Measurements from ENCODE around the gene ARSB.

DNA sequence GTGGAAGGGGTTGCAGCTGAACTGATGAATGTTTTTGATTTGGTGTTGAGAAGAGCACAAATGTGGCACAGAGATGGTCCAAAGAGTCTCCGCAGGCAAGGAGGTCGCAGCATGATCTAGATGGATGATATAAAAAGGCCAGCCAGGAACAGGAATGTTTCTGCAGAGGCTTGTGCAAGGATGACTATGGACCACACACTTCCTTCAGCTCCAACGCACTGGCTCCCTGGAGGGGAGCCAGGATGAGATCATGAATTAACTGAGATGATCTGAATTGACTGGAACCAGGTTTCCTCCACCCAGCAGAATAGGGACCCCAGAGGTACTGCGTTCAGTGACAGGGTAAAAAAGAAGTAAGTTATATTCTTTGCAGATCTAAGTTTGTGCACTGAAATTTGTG lies 89.0 kb downstream of the ARSB start:
- TF ChIP-seq, protein P1, sequence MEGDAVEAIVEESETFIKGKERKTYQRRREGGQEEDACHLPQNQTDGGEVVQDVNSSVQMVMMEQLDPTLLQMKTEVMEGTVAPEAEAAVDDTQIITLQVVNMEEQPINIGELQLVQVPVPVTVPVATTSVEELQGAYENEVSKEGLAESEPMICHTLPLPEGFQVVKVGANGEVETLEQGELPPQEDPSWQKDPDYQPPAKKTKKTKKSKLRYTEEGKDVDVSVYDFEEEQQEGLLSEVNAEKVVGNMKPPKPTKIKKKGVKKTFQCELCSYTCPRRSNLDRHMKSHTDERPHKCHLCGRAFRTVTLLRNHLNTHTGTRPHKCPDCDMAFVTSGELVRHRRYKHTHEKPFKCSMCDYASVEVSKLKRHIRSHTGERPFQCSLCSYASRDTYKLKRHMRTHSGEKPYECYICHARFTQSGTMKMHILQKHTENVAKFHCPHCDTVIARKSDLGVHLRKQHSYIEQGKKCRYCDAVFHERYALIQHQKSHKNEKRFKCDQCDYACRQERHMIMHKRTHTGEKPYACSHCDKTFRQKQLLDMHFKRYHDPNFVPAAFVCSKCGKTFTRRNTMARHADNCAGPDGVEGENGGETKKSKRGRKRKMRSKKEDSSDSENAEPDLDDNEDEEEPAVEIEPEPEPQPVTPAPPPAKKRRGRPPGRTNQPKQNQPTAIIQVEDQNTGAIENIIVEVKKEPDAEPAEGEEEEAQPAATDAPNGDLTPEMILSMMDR (IDR thresholded peaks at IDR 0.05), result no peak
- no peak for TF ChIP-seq EZH2 (IDR thresholded peaks at IDR 0.05; ENCODE audit: borderline replicate concordance, insufficient read depth, low read depth, low read length, poor library complexity, severe bottlenecking)
